ENCODE data around the gene LIPN.

- no peak for TF ChIP-seq CTCF (IDR thresholded peaks at IDR 0.05; ENCODE audit: borderline replicate concordance, extremely low read depth, low read length, poor library complexity, severe bottlenecking)
- TF ChIP-seq EZH2 (IDR thresholded peaks at IDR 0.05; ENCODE audit: borderline replicate concordance, low read depth, low read length, severe bottlenecking): no peak
These were observed 44.4 kb downstream of the LIPN start for GRCh38 chr10:88804083-88804812.
